Measurements from ENCODE around the gene CELSR1.
"Not testable (repeated sequence)": the region's sequence is repeated elsewhere in the genome, so short reads cannot be mapped to it uniquely, and the experiment has no call there.

Gene CELSR1

GRCh38 chr22:46533070-46533833 lies 4.2 kb downstream of the CELSR1 start:
- DNase-seq, result no peak

GRCh38 chr22:46532416-46532815 lies 5.0 kb downstream of the CELSR1 start:
- DNase-seq, result no peak

GRCh38 chr22:46531581-46532175 lies 5.7 kb downstream of the CELSR1 start:
- DNase-seq, result no peak

GRCh38 chr22:46528121-46528610 lies 9.3 kb downstream of the CELSR1 start:
- DNase-seq, result peak; percentile 11

- DNase-seq, result no peak
These were observed 11.1 kb downstream of the CELSR1 start for GRCh38 chr22:46526244-46526839.

GRCh38 chr22:46525389-46526243 lies 11.8 kb downstream of the CELSR1 start:
- no peak for DNase-seq

- DNase-seq, result no peak
These were observed 13.1 kb downstream of the CELSR1 start for GRCh38 chr22:46524203-46524740.

- peak; percentile 44 for DNase-seq
These were observed 14.6 kb downstream of the CELSR1 start for GRCh38 chr22:46522797-46523196.

GRCh38 chr22:46521994-46522393 lies 15.4 kb downstream of the CELSR1 start:
- no peak for DNase-seq

- DNase-seq, result no peak
These were observed 16.5 kb downstream of the CELSR1 start for GRCh38 chr22:46520880-46521279.

GRCh38 chr22:46519377-46519776 lies 18.0 kb downstream of the CELSR1 start:
- no peak for DNase-seq

- DNase-seq, result no peak
These were observed 18.7 kb downstream of the CELSR1 start for GRCh38 chr22:46518542-46519325.

GRCh38 chr22:46518038-46518437 lies 19.4 kb downstream of the CELSR1 start:
- no peak for DNase-seq

- DNase-seq, result no peak
These were observed 20.1 kb downstream of the CELSR1 start for GRCh38 chr22:46517255-46517761.

- DNase-seq, result no peak
These were observed 20.8 kb downstream of the CELSR1 start for GRCh38 chr22:46516638-46517037.

- DNase-seq, result not testable (repeated sequence)
These were observed 21.3 kb downstream of the CELSR1 start for GRCh38 chr22:46516112-46516487.

GRCh38 chr22:46515208-46516111 lies 22.0 kb downstream of the CELSR1 start:
- no peak for DNase-seq

- no peak for DNase-seq
These were observed 22.7 kb downstream of the CELSR1 start for GRCh38 chr22:46514592-46515207.

- no peak for DNase-seq
These were observed 23.4 kb downstream of the CELSR1 start for GRCh38 chr22:46513908-46514550.

GRCh38 chr22:46512683-46513082 lies 24.7 kb downstream of the CELSR1 start:
- DNase-seq, result no peak
